Mesenchymal stem cell (in vitro differentiated cells and primary cell): ENCODE measurements around the gene BBX.

Source experiments
- DNase-seq: peaks from one replicate; pipeline ENCODE4 v3.0.0-alpha.2; 2013
- H2AFZ ChIP-seq: one replicate; pipeline ENCODE4 v1.6.1; 2013; ENCODE audit warnings: low read depth, mild to moderate bottlenecking, control low read depth, inconsistent platforms, low read length, moderate library complexity
- H2AK5ac ChIP-seq: 2 replicates; pipeline ENCODE4 v1.6.1; 2013; ENCODE audit warnings: low read length, moderate library complexity, mild to moderate bottlenecking, inconsistent platforms; ENCODE audit not compliant: severe bottlenecking
- H2BK120ac ChIP-seq: one replicate; pipeline ENCODE4 v1.6.1; 2013; ENCODE audit warnings: low read depth, mild to moderate bottlenecking, inconsistent platforms, low read length, moderate library complexity
- H2BK12ac ChIP-seq, 2 experiments: one replicate each; pipeline ENCODE4 v1.6.1; 2013; ENCODE audit warnings: inconsistent platforms in 2 of 2, low read length in 2 of 2, mild to moderate bottlenecking in 2 of 2, moderate library complexity in 2 of 2, control low read depth in 1 of 2
- H2BK15ac ChIP-seq: one replicate; pipeline ENCODE4 v1.6.1; 2013; ENCODE audit warnings: mild to moderate bottlenecking, low read depth, inconsistent platforms; ENCODE audit not compliant: poor library complexity, severe bottlenecking
- H2BK5ac ChIP-seq: 2 replicates; pipeline ENCODE4 v1.6.1; 2013; ENCODE audit warnings: low read depth, mild to moderate bottlenecking, low read length, control low read depth, inconsistent platforms; ENCODE audit not compliant: poor library complexity, severe bottlenecking
- H3K14ac ChIP-seq, 2 experiments: one replicate each; pipeline ENCODE4 v1.6.1; 2013; ENCODE audit warnings: inconsistent platforms in 2 of 2, low read length in 2 of 2, control low read depth in 1 of 2, mild to moderate bottlenecking in 1 of 2, moderate library complexity in 1 of 2
- H3K18ac ChIP-seq, 2 experiments: one replicate each; pipeline ENCODE4 v1.6.1; 2013; ENCODE audit warnings: inconsistent platforms in 2 of 2, low read length in 2 of 2, control low read depth in 1 of 2, low read depth in 1 of 2, mild to moderate bottlenecking in 1 of 2
- H3K23ac ChIP-seq, 2 experiments: one replicate each; pipeline ENCODE4 v1.6.1; 2013; ENCODE audit warnings: inconsistent platforms in 2 of 2, low read length in 2 of 2, mild to moderate bottlenecking in 2 of 2, moderate library complexity in 2 of 2, control low read depth in 1 of 2
- H3K27ac ChIP-seq: 2 replicates; pipeline ENCODE4 v1.5.1; 2013; ENCODE audit warnings: mild to moderate bottlenecking, moderate library complexity, low read length, control low read depth, inconsistent platforms; ENCODE audit not compliant: poor library complexity, severe bottlenecking
- H3K27me3 ChIP-seq, 2 experiments: 2 replicates each; pipeline versions ENCODE4 v1.6.1 to v1.7.0; 2013; ENCODE audit warnings: low read length in 2 of 2, mild to moderate bottlenecking in 2 of 2, moderate library complexity in 2 of 2, control low read depth in 1 of 2, inconsistent platforms in 1 of 2; ENCODE audit not compliant: control insufficient read depth in 1 of 2, insufficient read depth in 1 of 2
- H3K36me3 ChIP-seq, 2 experiments: 2 replicates each; pipeline versions ENCODE4 v1.6.1 to v1.7.0; 2013; ENCODE audit warnings: low read length in 2 of 2, control low read depth in 1 of 2, inconsistent platforms in 1 of 2, low read depth in 1 of 2, mild to moderate bottlenecking in 1 of 2; ENCODE audit not compliant: insufficient read depth in 2 of 2, control insufficient read depth in 1 of 2
- H3K4ac ChIP-seq, 2 experiments: one replicate each; pipeline ENCODE4 v1.6.1; 2013; ENCODE audit warnings: inconsistent platforms in 2 of 2, low read length in 2 of 2, mild to moderate bottlenecking in 2 of 2, moderate library complexity in 2 of 2, control low read depth in 1 of 2, low read depth in 1 of 2
- H3K4me1 ChIP-seq: 2 replicates; pipeline ENCODE4 v1.6.1; 2013; ENCODE audit warnings: low read depth, low read length, control low read depth; ENCODE audit not compliant: control insufficient read depth, insufficient read depth
- H3K4me2 ChIP-seq: 2 replicates; pipeline ENCODE4 v1.6.1; 2013; ENCODE audit warnings: low read length, mild to moderate bottlenecking, inconsistent platforms; ENCODE audit not compliant: poor library complexity, severe bottlenecking
- H3K4me3 ChIP-seq, 2 experiments: 2 replicates each; pipeline versions ENCODE4 v1.5.1 to v1.7.0; 2013; ENCODE audit warnings: low read length in 2 of 2, mild to moderate bottlenecking in 2 of 2, control low read depth in 1 of 2, low read depth in 1 of 2; ENCODE audit not compliant: insufficient read depth in 1 of 2
- H3K79me1 ChIP-seq: replicated peaks from 2 replicates; pipeline ENCODE4 v1.6.1; 2013; ENCODE audit warnings: mild to moderate bottlenecking, control low read depth, low read length, inconsistent platforms; ENCODE audit not compliant: poor library complexity, severe bottlenecking
- H3K9ac ChIP-seq: 2 replicates; pipeline ENCODE4 v1.7.0; 2013; ENCODE audit warnings: mild to moderate bottlenecking, low read length, moderate library complexity
- H3K9me3 ChIP-seq: 2 replicates; pipeline ENCODE4 v1.7.0; 2013; ENCODE audit warnings: mild to moderate bottlenecking, low read length; ENCODE audit not compliant: control insufficient read depth
- H4K8ac ChIP-seq: one replicate; pipeline ENCODE4 v1.6.1; 2013; ENCODE audit warnings: inconsistent platforms, mild to moderate bottlenecking, low read length, moderate library complexity
- H4K91ac ChIP-seq: one replicate; pipeline ENCODE4 v1.6.1; 2013; ENCODE audit warnings: mild to moderate bottlenecking, low read length, inconsistent platforms
- WGBS: methylation state at CpG from one replicate; pipeline ENCODE4 v1.1.7; 2013; ENCODE audit warnings: mixed read lengths; 5-methylcytosine and 5-hydroxymethylcytosine counted together

BBX gene

GRCh38 chr3:107531917-107532469 is 9.2 kb downstream of the BBX start:
- WGBS, result 99% methylated on average over 5 of the region's 9 CpGs
- H3K9ac ChIP-seq, result no peak overlapping the region

DNA sequence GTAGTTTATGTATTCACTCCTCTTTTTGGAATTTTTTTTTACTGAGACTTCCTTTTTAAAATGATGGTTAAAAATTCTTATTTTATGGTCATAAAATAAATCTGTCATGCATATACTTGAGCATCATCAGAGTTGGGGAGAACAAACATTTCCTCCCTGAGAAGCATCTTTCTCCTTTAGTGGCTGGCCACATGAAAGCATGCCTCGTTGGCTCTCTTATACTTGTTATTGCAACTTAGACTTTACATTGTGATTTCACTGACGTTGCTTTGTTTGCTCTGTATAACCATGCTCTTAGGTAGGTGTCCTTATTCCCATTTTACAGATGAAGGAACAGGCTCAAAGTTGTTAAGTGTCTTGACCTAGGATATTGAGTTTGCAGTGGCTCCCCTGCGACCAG is 18.1 kb downstream of the BBX start:
- no peak overlapping the region for H4K8ac ChIP-seq

More at GRCh38 chr3:107531917-107532469, 9.2 kb downstream of the BBX start:
- no peak for DNase-seq
- Histone ChIP-seq H3K4ac (no peak overlapping the region), H2BK15ac (peak overlapping the region; percentile 89), H4K8ac (no peak overlapping the region), H2BK120ac (no peak overlapping the region), H2BK5ac (no peak overlapping the region), H3K18ac (no peak overlapping the region), H2AK5ac (no peak overlapping the region), H3K36me3 (no peaks in the 10 kb centered on the region), H2AFZ (no peak overlapping the region), H3K4me1 (no peaks in the 10 kb centered on the region), H3K23ac (no peak overlapping the region), H3K9me3 (no peaks in the 10 kb centered on the region), H4K91ac (no peak overlapping the region), H3K27ac (no peak overlapping the region), H3K4me2 (no peak overlapping the region), H2BK12ac (no peak overlapping the region), H3K14ac (no peak overlapping the region), H3K4me3 (no peak overlapping the region), H3K79me1 (peaks cover 20% of the 10 kb centered on the region), H3K27me3 (no peaks in the 10 kb centered on the region)

GRCh38 chr3:107542665-107543064 is 19.9 kb downstream of the BBX start:
- H3K14ac ChIP-seq, result no peak overlapping the region
- no peak overlapping the region for H2AFZ ChIP-seq
- no peak overlapping the region for H3K4me2 ChIP-seq
- no peak overlapping the region for H4K8ac ChIP-seq
- WGBS, result 67% methylated on average over 2 of the region's 2 CpGs
- H3K4me1 ChIP-seq, result no peaks in the 10 kb centered on the region
- H3K79me1 ChIP-seq, result peaks cover 20% of the 10 kb centered on the region
- no peak overlapping the region for H2BK15ac ChIP-seq
- H2AK5ac ChIP-seq, result no peak overlapping the region
- no peak overlapping the region for H2BK5ac ChIP-seq
- no peak overlapping the region for H4K91ac ChIP-seq
- no peak overlapping the region for H3K9ac ChIP-seq
- H3K23ac ChIP-seq, result no peak overlapping the region
- peaks cover 0 to 3% of the 10 kb centered on the region in 2 experiments for H3K36me3 ChIP-seq
- DNase-seq, result peak; percentile 10
- no peaks in the 10 kb centered on the region for H3K9me3 ChIP-seq
- H3K4me3 ChIP-seq, result no peak overlapping the region
- no peaks in the 10 kb centered on the region for H3K27me3 ChIP-seq
- H3K27ac ChIP-seq, result no peak overlapping the region
- no peak overlapping the region for H2BK12ac ChIP-seq
- H3K18ac ChIP-seq, result no peak overlapping the region
- H2BK120ac ChIP-seq, result no peak overlapping the region
- no peak overlapping the region for H3K4ac ChIP-seq

More for the DNA sequence above, 18.1 kb downstream of the BBX start:
- Histone ChIP-seq H3K4me3 (no peak overlapping the region), H2AK5ac (no peak overlapping the region), H3K18ac (no peak overlapping the region), H3K9me3 (no peaks in the 10 kb centered on the region), H2BK5ac (no peak overlapping the region), H2BK15ac (no peak overlapping the region), H3K9ac (no peak overlapping the region), H4K91ac (no peak overlapping the region), H3K27ac (no peak overlapping the region), H3K4me2 (no peak overlapping the region), H3K4ac (no peak overlapping the region), H3K79me1 (peaks cover 18% of the 10 kb centered on the region), H2BK12ac (no peak overlapping the region), H3K36me3 (peaks cover 0 to 3% of the 10 kb centered on the region in 2 experiments), H2AFZ (no peak overlapping the region), H2BK120ac (no peak overlapping the region), H3K14ac (no peak overlapping the region), H3K23ac (no peak overlapping the region), H3K27me3 (no peaks in the 10 kb centered on the region), H3K4me1 (no peaks in the 10 kb centered on the region)
- 96% methylated on average over 2 of the region's 3 CpGs for WGBS
- DNase-seq, result no peak

DNA sequence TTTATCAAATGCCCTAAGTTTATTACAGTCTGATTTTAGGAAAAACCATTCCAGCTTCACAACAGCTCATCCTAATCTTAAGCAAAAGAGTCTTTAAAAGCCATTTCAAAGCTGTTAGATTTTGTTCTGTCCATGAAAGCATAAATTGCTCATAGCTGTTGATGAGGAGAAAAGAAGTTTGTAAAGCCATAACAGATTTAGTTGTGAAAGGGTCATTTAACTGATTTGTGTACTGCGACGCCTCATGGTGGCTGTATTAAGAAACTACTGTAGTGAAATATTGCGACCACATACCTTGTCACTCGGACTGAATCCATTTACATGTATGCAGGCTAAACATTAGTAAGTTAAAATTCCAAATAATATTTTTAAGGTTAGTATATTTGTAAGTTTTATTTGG is 20.9 kb downstream of the BBX start:
- Histone ChIP-seq H3K23ac (no peak overlapping the region), H3K4me2 (no peak overlapping the region), H3K9ac (no peak overlapping the region), H3K4ac (no peak overlapping the region), H3K27ac (no peak overlapping the region), H2BK12ac (no peak overlapping the region), H4K91ac (no peak overlapping the region), H3K4me1 (no peaks in the 10 kb centered on the region), H4K8ac (no peak overlapping the region), H2BK5ac (no peak overlapping the region), H2BK120ac (no peak overlapping the region), H3K79me1 (peaks cover 22% of the 10 kb centered on the region), H2BK15ac (no peak overlapping the region), H3K27me3 (no peaks in the 10 kb centered on the region), H2AK5ac (no peak overlapping the region), H3K18ac (no peak overlapping the region), H3K9me3 (no peaks in the 10 kb centered on the region), H3K36me3 (peaks cover 0 to 3% of the 10 kb centered on the region in 2 experiments), H3K14ac (no peak overlapping the region), H2AFZ (no peak overlapping the region), H3K4me3 (no peak overlapping the region)
- peak; percentile 25 for DNase-seq
- 91% methylated on average over 4 of the region's 4 CpGs for WGBS
